ENCODE results near the gene AGBL5. TPM values are rescaled to one million over a fixed set of nuclear protein-coding genes. Genes with fewer than 3 reads are reported as not detected.

The AGBL5 gene
- total and polyA plus RNA-seq, 3 donors from 2014 or later: 227 to 784 (median 294) TPM

DNA sequence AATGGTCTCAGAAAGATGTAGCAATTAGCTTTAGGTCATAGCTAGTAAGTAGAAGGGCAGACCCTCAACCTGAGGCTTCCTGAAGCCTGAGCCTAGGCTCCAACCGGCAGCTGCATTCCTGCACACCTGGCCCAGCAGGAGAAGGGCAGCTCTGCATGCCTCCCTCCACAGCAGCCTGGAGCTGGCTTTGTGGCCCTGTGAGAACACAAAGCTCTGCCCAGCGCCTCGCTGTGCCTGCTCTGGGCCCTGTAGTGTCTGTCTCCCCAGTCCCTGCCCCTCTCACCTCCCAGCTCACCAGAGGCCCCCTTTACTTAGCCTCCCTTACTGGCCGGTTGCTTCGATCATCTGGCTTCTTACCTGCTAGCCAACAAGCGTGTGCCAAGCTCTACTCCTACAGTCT, 12.0 kb upstream of the AGBL5 start:
- intact Hi-C loops (cut with DNase I; ENCODE audit: low total_unique reads): no loop called here
- Histone ChIP-seq H3K36me3 (ENCODE audit: low read depth, missing control alignments) (no peaks in the 10 kb centered on the region), H3K27ac (no peak overlapping the region), H3K27me3 (no peaks in the 10 kb centered on the region), H3K9me3 (no peaks in the 10 kb centered on the region), H3K4me1 (peaks cover 4% of the 10 kb centered on the region), H3K4me3 (no peak overlapping the region)
- DNase-seq: no peak
- TF ChIP-seq POLR2A (IDR thresholded peaks at IDR 0.05): no peak
- TF ChIP-seq, protein P1, sequence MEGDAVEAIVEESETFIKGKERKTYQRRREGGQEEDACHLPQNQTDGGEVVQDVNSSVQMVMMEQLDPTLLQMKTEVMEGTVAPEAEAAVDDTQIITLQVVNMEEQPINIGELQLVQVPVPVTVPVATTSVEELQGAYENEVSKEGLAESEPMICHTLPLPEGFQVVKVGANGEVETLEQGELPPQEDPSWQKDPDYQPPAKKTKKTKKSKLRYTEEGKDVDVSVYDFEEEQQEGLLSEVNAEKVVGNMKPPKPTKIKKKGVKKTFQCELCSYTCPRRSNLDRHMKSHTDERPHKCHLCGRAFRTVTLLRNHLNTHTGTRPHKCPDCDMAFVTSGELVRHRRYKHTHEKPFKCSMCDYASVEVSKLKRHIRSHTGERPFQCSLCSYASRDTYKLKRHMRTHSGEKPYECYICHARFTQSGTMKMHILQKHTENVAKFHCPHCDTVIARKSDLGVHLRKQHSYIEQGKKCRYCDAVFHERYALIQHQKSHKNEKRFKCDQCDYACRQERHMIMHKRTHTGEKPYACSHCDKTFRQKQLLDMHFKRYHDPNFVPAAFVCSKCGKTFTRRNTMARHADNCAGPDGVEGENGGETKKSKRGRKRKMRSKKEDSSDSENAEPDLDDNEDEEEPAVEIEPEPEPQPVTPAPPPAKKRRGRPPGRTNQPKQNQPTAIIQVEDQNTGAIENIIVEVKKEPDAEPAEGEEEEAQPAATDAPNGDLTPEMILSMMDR (IDR thresholded peaks at IDR 0.05): no peak
- 90 to 94% methylated on average over 6 of the region's 6 CpGs for WGBS, 2 donors

DNA sequence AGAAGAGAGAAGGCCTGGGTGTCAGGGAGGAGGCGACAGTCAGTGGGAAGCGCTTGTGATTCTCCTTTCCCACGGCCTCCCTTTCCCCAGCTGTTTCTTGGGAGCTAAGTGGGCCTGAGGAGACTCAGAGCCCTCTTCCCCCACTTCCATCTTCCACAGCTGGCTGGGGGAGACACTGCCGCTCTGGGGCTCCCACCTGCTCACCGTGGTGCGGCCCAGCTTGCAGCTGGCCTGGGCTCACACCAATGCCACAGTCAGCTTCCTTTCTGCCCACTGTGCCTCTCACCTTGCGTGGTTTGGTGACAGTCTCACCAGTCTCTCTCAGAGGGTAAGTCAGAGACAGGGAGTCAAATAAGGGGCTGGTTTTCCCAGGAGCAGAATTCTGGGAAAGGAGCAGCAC, 11.6 kb upstream of the AGBL5 start:
- intact Hi-C loops (cut with DNase I; ENCODE audit: low total_unique reads): no loop called here
- H3K36me3 ChIP-seq (ENCODE audit: low read depth, missing control alignments): no peaks in the 10 kb centered on the region
- WGBS, 2 donors: 91 to 99% methylated on average over 7 of the region's 7 CpGs
- peaks cover 4% of the 10 kb centered on the region for H3K4me1 ChIP-seq
- H3K27ac ChIP-seq: no peak overlapping the region
- H3K27me3 ChIP-seq: no peaks in the 10 kb centered on the region
- DNase-seq: no peak
- no peak overlapping the region for H3K4me3 ChIP-seq
- no peaks in the 10 kb centered on the region for H3K9me3 ChIP-seq
- TF ChIP-seq, protein P1 (IDR thresholded peaks at IDR 0.05): no peak
- no peak for TF ChIP-seq POLR2A (IDR thresholded peaks at IDR 0.05)

DNA sequence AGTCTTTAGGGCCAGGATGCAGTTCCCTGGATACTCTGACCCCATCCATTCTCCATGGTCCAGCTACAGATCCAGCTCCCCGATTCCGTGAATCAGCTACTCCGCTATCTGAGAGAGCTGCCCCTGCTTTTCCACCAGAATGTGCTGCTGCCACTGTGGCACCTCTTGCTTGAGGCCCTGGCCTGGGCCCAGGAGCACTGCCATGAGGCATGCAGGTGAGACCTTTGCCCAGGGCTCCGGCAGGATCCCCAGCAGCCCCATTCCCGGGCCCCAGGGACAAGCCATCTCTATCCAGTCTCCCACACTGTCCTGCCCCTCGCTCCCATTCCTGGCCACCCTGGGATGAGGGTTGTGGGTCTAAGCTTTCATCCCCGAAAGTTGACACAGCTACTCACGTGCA, 11.2 kb upstream of the AGBL5 start:
- TF ChIP-seq, protein P1 (IDR thresholded peaks at IDR 0.05): no peak
- TF ChIP-seq POLR2A (IDR thresholded peaks at IDR 0.05): no peak

GRCh38 chr2:27041752-27042151, 9.7 kb upstream of the AGBL5 start:
- no peak for DNase-seq

More for the DNA sequence above, 11.2 kb upstream of the AGBL5 start:
- Histone ChIP-seq H3K36me3 (ENCODE audit: low read depth, missing control alignments) (no peaks in the 10 kb centered on the region), H3K4me1 (no peaks in the 10 kb centered on the region), H3K9me3 (no peaks in the 10 kb centered on the region), H3K4me3 (no peak overlapping the region), H3K27me3 (no peaks in the 10 kb centered on the region), H3K27ac (no peak overlapping the region)
- intact Hi-C loops (cut with DNase I; ENCODE audit: low total_unique reads): no loop called here
- DNase-seq: no peak
- WGBS, 2 donors: 94 to 95% methylated on average over 7 to 8 of the region's 8 CpGs

GRCh38 chr2:27042159-27042661, 9.3 kb upstream of the AGBL5 start:
- no peaks in the 10 kb centered on the region for H3K4me1 ChIP-seq
- 60 to 62% methylated on average over 10 of the region's 10 CpGs for WGBS, 2 donors
- no peaks in the 10 kb centered on the region for H3K27me3 ChIP-seq
- no peak overlapping the region for H3K4me3 ChIP-seq
- H3K27ac ChIP-seq: no peak overlapping the region
- intact Hi-C loops (cut with DNase I; ENCODE audit: low total_unique reads): no loop called here
- no peak for DNase-seq
- H3K9me3 ChIP-seq: no peaks in the 10 kb centered on the region
- no peaks in the 10 kb centered on the region for H3K36me3 ChIP-seq (ENCODE audit: low read depth, missing control alignments)
- TF ChIP-seq, protein P1 (IDR thresholded peaks at IDR 0.05): no peak
- TF ChIP-seq POLR2A (IDR thresholded peaks at IDR 0.05): no peak

More at GRCh38 chr2:27041752-27042151, 9.7 kb upstream of the AGBL5 start:
- TF ChIP-seq POLR2A (IDR thresholded peaks at IDR 0.05): no peak
- TF ChIP-seq, protein P1 (IDR thresholded peaks at IDR 0.05): no peak
- no peaks in the 10 kb centered on the region for H3K36me3 ChIP-seq (ENCODE audit: low read depth, missing control alignments)
- WGBS, 2 donors: 41 to 45% methylated on average over 5 of the region's 5 CpGs
- no peak overlapping the region for H3K4me3 ChIP-seq
- no peaks in the 10 kb centered on the region for H3K9me3 ChIP-seq
- no peaks in the 10 kb centered on the region for H3K27me3 ChIP-seq
- H3K4me1 ChIP-seq: no peaks in the 10 kb centered on the region
- intact Hi-C loops (cut with DNase I; ENCODE audit: low total_unique reads): no loop called here
- no peak overlapping the region for H3K27ac ChIP-seq

Measured in testis (tissue), 3 donors.